Esophagus muscularis mucosa (tissue), 3 donors: ENCODE data around the gene CD1B.

Source experiments
- CTCF ChIP-seq, 3 experiments: fragments of 200-600 bp in 2 of 3; fragments of 450-650 bp in 1 of 3; sonication (generic) in 2 of 3; IDR thresholded peaks; one replicate each; pipeline ENCODE4 v1.5.1; 2017 to 2019; ENCODE audit warnings: antibody characterized with exemption in 3 of 3, mild to moderate bottlenecking in 2 of 3, moderate library complexity in 1 of 3
- POLR2AphosphoS5 ChIP-seq, 2 donors: sonication (generic); formaldehyde crosslinking; IDR thresholded peaks; one replicate each; pipeline ENCODE4 v1.6.1; 2017; ENCODE audit warnings: antibody characterized with exemption in 2 of 2

GRCh38 chr1:158295791-158296190, 35.5 kb downstream of the CD1B start:
- no peak for TF ChIP-seq POLR2AphosphoS5 (IDR thresholded peaks at IDR 0.05)
- TF ChIP-seq CTCF (IDR thresholded peaks at IDR 0.05): no peak
